Stimulated activated CD8-positive, alpha-beta memory T cell treated with anti-CD3 and anti-CD28 coated beads, Interleukin-4, amount 100 ng/mL, for 24 hours (primary cell): ENCODE measurements around the gene TRIM44.
"Not testable (repeated sequence)": the region's sequence is repeated elsewhere in the genome, so short reads cannot be mapped to it uniquely, and the experiment has no call there.

Source experiments
- DNase-seq: peaks from one replicate; pipeline ENCODE4 v3.0.0-alpha.2; 2020; ENCODE audit warnings: low read depth

Gene TRIM44

GRCh38 chr11:35633827-35634423 is 28.6 kb upstream of the TRIM44 start:
- no peak for DNase-seq

- DNase-seq: no peak
Observed at GRCh38 chr11:35635933-35636332, 26.6 kb upstream of the TRIM44 start.

DNA sequence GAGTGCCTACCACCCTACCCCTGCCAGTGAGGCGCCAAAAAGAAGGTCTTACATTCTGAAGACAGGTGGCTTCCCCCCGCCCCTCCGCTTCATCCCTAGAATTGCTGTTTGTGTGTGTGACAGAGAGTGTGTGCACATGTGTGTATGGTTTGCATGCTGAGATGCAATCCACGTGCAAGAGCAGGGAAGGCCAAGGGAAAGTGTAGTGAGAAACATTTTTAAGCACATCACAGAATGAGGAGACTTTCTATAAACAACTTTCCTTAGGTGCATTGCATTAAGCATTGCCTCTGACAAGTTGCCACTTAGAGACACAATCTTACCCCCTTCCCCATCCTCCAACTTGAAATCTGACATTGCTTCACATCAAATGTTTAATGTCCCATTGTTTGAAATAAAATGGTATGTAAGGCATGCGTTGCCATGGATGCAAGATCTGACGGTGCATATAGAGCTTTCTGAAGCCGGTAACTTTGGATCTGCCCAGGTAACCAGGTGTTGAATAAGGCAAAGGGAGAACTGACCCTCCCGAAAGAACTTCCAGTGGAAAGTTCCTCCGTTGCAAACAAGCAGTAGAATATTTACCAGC is 22.9 kb upstream of the TRIM44 start:
- DNase-seq: no peak

DNA sequence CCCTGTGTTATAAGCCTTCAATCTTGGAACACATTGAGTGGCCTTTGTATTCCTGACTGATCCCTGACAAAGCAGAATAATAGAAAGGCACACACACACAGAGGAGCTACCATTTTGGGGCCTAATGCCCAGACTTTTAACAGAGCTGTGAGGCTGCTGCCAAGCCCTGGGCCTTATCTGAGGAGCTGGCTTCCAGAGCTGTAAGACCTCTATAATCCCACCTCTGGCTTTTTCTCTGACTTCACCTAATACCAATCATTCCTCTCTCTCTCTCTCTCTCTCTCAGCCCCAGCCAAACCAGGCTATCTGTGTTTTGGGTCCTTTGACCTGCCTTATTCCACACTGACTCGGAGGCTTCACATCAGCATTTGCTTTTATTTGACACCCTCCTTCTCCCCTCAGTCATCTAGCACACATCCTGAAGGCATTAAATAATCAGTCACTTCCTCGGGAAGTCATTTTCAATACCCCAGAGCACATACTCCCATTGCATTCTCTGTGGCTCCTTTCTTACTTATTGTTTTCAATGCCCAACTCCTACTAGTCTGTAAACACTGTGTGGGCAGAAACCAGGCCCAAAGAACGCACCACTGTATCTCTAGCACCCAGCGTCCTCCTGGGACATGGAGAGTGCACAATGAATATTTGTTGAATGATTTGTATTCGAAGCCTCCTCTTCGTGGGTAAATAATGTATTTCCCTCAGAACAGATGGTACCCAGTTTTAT is 21.2 kb upstream of the TRIM44 start:
- DNase-seq: no peak

DNA sequence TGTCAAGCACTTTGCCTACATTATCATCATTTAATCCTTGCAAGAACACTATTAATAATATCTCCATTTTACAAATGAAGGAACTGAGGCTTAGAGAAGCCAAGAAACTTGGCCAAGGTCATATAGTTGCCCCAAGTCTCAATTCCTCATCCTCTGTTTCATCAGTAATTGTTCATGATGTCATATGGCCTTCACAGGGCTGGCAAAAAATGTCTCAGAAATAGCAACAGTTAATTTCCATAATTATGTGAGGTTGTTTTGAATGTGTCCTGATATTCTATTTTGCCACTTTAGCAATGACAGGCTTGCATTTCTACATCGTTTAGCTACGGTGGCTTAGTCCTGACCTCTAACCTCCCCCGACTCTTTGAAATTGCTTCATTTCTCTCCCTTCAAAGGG is 20.6 kb upstream of the TRIM44 start:
- DNase-seq: no peak

DNA sequence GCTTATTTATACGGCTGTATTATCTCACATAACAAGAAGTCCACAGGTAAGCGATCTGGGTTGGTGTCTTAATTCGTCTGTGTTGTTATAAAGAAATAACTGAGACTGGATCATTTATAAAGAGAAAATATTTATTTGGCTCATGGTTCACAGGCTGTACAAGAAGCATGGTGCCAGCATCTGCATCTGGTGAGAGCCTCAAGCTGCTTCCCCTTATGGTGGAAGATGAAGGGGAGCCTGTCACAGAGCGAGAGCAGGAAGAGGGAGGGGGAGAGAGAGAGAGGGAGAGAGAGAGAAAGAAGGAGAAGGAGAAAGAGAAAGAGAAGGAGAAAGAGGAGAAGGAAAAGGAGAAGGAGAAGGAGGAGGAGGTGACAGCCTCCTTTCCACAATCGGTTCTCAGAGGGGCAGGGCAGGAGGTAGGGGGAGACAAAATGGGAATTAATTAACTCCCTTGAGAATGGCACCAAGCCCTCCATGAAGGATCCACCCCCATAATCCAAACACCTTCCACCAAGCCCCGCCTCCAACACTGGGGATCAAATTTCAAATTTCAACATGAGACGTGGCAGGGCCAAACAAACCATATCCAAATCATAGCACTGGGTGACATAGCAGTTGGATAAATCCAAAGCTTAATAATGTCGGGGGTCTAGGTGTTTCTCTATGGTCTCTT is 15.0 kb upstream of the TRIM44 start:
- no peak for DNase-seq

DNA sequence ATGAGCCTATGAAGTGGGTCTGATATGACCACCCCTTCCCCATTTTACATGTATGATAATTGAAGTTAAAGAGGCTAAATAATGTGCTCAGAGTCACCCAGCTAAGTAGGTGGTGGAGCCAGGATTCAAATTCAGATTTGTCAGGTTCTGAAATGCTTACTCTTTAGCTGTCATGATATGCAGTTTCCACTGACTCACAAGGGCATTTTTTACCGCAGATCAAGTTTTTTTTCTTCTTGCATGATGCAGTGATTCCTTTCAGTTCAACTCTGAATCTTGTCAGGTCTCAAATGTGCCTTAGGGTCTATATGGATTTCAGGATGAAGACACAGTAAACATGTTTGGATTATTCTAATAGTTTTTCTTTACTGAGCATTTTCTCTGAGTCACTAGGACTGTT is 12.6 kb upstream of the TRIM44 start:
- no peak for DNase-seq

DNA sequence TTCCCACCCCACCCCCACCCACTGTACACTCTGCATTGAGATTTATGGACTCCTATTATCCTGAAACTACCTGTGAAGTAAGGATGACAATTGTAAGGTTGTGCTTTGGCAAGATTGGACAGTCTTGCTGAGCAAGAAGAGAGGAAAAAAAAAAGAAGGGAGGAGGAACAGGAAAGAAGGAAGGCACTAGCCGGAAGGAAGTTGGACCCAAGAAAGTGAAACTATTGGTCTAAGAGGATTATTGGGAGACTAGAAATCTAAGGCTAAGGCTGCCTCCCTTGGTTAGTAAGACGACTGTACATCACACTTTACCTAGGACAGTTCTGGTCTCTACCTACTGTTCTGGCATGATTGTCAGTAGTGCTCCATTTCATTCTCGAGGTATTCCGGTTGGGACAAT is 12.1 kb upstream of the TRIM44 start:
- DNase-seq: no peak

DNA sequence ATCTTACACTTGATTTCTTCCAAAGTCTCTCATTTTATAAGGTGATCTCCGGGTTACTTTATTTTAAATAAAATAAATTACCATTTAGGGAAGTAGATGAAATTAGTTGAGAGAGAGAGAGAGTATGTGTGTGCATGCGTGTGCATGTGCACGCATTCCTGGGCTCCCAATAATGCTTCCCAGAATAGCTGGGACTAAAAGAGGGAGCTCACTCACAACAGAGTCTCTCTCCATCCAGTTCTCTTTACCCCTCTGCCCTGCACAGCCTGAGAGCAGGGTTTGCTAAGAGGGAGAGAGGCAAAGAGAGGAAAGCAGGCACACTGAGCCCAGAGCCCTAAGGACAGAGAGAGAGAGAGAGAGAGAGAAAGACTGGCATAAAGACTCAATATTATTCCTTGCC is 11.3 kb upstream of the TRIM44 start:
- no peak for DNase-seq

- DNase-seq: not testable (repeated sequence)
Observed at GRCh38 chr11:35652786-35653185, 9.8 kb upstream of the TRIM44 start.

DNA sequence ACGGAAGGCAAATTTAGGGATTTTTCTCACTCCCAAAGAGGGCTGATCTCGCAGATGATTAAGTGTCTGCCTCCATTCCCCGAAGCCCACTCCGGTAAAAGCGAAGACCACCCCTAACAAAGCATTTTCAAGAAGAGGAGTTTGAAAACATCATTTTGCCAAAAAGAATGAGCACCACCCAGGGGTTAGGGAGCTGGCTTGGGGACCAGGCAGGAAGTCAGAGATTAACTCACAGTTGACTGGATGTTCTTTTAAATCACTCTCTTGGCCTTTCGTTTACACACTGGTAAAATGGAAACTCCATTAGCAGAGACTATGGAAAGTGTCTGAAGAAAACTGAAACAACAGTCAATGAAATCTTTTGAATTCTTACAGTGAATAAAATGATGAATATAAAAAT is 7.9 kb upstream of the TRIM44 start:
- no peak for DNase-seq

DNA sequence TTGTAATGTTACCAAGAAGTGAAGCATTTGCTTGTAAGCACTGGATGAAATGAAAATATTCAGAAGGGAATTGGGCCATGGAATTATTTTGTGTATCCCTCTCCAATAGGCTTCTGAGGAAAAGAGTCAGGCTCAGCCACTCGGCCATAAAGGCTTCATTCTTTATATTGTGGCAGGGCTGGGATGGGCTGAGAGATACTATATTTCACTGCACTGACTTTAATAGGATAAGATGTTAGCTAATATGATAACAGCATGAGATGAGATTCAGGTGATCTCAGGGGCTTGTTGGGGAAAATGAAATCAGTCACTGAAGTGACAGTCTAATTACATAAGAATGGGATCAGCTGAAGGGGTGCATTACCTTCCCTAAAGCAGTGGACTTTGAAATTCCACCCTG is 7.3 kb upstream of the TRIM44 start:
- no peak for DNase-seq

DNA sequence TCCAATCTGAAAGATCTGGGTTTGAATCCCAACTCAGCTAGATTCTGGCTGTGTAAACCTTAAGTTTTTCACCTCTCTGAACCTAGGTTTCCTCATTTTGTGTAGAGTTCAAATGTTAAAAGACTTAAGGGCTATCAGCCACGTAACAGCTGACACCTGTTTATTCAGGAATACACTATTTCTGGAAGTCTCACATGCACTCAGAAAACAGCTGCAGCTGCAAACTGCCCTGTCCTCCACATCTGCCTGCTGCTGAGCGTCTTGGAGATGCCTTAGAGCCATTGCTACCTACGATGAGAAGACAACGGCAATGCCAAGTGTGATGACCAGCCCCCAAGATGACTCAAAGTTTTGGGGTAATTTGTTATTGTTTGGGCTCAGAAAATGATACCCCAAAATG is 6.7 kb upstream of the TRIM44 start:
- no peak for DNase-seq

GRCh38 chr11:35658020-35658948 is 4.3 kb upstream of the TRIM44 start:
- no peak for DNase-seq

GRCh38 chr11:35661534-35661933 is 1.0 kb upstream of the TRIM44 start:
- no peak for DNase-seq

DNA sequence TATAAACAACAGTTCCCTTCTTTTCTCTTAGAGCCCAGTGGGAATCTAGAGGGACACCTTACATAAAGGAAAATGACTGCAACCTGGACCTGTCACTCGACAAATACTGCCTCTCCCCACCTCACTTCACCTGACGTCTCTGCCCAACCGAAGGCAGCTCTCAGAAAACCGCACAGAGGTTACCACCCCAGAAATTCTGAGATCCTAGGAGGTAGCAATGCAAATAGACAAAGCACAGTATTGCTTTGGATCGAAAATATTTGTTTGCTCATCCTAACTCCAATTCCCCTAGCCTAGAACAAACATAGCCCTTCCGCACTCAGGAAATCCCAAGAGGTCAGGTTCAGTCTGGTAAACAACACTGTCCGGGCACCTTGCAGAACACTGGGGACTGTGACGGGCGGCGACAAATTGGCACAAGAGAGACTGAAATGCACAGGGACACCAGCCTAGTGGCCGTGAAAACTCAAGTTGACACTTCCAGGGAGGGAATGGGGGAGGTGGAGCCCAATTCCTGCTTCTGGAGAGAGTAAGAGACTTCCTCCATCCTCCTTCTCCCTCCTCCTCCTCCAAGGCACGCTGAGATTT is 420 bp upstream of the TRIM44 start:
- DNase-seq: no peak

- no peak for DNase-seq
Observed at GRCh38 chr11:35663408-35663702, 780 bp downstream of the TRIM44 start.

DNA sequence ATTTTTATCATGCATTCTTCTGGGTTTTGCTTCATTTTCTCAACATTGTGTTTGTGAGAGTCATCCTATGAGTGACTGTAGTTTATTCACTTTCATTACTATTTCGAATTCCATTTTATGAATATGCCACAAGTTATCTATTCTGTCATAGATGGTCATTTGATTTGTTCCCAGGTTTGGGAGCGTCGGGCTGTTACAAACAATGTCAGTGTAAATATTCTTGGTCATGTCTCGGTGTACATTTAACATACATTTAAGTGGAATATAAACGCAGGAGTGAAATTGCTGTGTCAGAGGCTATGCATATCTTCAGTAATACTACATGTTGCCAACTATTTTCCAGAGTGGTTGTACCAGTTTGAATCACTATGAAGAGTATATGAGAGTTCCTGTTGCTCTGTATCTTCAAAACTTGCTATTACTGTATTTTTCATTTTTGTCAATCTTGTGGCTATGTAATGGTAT is 2.4 kb downstream of the TRIM44 start:
- DNase-seq: no peak

GRCh38 chr11:35667257-35667656 is 4.7 kb downstream of the TRIM44 start:
- DNase-seq: no peak

- DNase-seq: not testable (repeated sequence)
Observed at GRCh38 chr11:35668350-35668749, 5.8 kb downstream of the TRIM44 start.

GRCh38 chr11:35671396-35672127 is 9.0 kb downstream of the TRIM44 start:
- no peak for DNase-seq
